Ovary (tissue), 9 donors: ENCODE data around the gene GNG14. TPM values are rescaled to one million over a fixed set of nuclear protein-coding genes. Genes with fewer than 3 reads are reported as not detected.

Source experiments
- DNase-seq, 5 donors: peaks; one replicate each; pipeline ENCODE4 v3.0.0-alpha.2; 2019 to 2020
- H3K27ac ChIP-seq, 2 donors: fragments of 200-600 bp; one replicate each; pipeline versions ENCODE4 v1.5.1 to v1.8.0; 2019 to 2022
- H3K27me3 ChIP-seq: fragments of 200-600 bp; one replicate; pipeline ENCODE4 v1.8.0; 2022
- H3K36me3 ChIP-seq: fragments of 200-600 bp; sonication (generic); one replicate; pipeline ENCODE4 v1.5.1; 2019
- H3K4me1 ChIP-seq: one replicate; pipeline ENCODE4 v1.8.1; 2013; ENCODE audit warnings: mild to moderate bottlenecking, moderate library complexity; ENCODE audit not compliant: insufficient read depth
- H3K4me3 ChIP-seq: fragments of 200-600 bp; sonication (generic); one replicate; pipeline ENCODE4 v1.5.1; 2017
- H3K9me3 ChIP-seq, 2 donors: fragments of 200-600 bp in 1 of 2; sonication (generic) in 1 of 2; one replicate each; pipeline versions ENCODE4 v1.5.1 to v1.8.1; 2013 to 2019; ENCODE audit warnings: mild to moderate bottlenecking in 1 of 2, moderate library complexity in 1 of 2
- EP300 ChIP-seq: sonication (generic); formaldehyde crosslinking; IDR thresholded peaks from one replicate; pipeline ENCODE4 v1.6.1; 2017; ENCODE audit warnings: antibody characterized with exemption
- POLR2A ChIP-seq: fragments of 450-650 bp; IDR thresholded peaks from one replicate; pipeline ENCODE4 v1.6.1; 2017; ENCODE audit warnings: antibody characterized with exemption, mild to moderate bottlenecking, moderate library complexity
- WGBS, 3 donors: extraction: QIAGEN DNeasy Blood & Tissue Kit in 1 of 3; methylation state at CpG; one replicate each; pipeline versions ENCODE4 v1.1.5 to v1.1.7; 2013 to 2017; 5-methylcytosine and 5-hydroxymethylcytosine counted together
- intact Hi-C, 4 donors: fragments of 100-400 bp; cut with DNase I; formaldehyde crosslinking; loops; one replicate each; pipeline versions ENCODE4 v1.11.0 to v1.15.1; 2022 to 2023
- polyA plus RNA-seq, 2 donors: library from polyadenylated mRNA; stranded (reverse); fragments of 200-250 nt in 1 of 2; fragments of 350-450 nt in 1 of 2; fragmentation: Illumina TruSeq in 1 of 2; extraction: RNeasy Lipid Tissue Mini Kit (QIAGEN cat#74804) in 1 of 2; gene quantifications; one replicate each; pipeline ENCODE4 v1.2.3, GENCODE V29; 2013 to 2014
- total RNA-seq, 7 donors: library from RNA; depleted of rRNA in 2 of 7; stranded (reverse); fragments of >200 nt in 2 of 7; fragmentation: NEBNext Ultra II Directional in 3 of 7; extraction: Animal tissue kit (Norgen Biotek cat#: 25700) in 3 of 7; gene quantifications; one replicate each; pipeline versions ENCODE4 v1.1.0 to v1.2.4, GENCODE V29; 2016 to 2023
- TF ChIP-seq, protein P1 (sequence below), 3 donors: fragments of 450-650 bp in 2 of 3; fragments of 200-600 bp in 1 of 3; IDR thresholded peaks; one replicate each; pipeline versions ENCODE4 v1.5.1 to v1.8.0; 2016 to 2022; ENCODE audit warnings: antibody characterized with exemption in 3 of 3, mild to moderate bottlenecking in 1 of 3
- donor health status: DM: no; HTN: no; CAD: no; lungs with moderate emphysema.
- donor health status: DM: no; HTN: no; CAD: no.
- donor health status: Bipolar disorder and iron deficiency.
- donor health status: DM: yes; HTN: yes; CAD: no.
- donor health status: DM: no; HTN: no; CAD: no.
- donor health status: DM: yes; HTN: yes; CAD: no.

Gene GNG14
- total and polyA plus RNA-seq, 9 donors, result not detected

DNA sequence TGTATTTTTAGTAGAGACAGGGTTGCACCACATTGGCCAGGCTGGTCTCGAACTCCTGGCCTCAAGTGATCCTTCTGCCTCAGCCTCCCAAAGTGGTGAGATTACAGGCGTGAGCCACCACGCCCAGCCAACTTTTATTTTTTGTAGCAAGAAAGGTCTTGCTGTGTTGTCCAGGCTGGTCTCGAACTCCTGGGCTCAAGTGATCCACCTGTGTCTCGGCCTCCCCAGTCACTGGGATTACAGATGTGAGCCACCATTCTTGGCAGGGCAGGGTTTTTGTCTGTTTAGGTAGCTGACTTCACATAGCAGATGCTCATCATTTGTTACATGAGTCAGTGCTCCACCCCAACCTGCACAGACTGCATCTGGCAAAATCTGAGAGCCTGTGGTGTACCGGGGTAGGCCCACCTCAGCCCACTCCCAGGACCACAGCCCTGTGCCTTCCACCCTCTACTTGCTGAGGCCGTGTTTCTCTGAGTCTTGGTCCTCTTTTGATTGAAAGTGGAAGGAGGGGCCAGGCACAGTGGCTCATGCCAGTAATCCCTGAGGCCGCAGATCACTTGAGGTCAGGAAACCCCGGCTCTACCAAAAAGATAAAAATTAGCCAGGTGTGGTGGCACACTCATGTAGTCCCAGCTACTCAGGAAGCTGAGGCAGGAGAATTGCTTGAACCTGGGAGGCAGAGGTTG is 40.1 kb downstream of the GNG14 start:
- no peaks in the 10 kb centered on the region for H3K27me3 ChIP-seq
- no peaks in the 10 kb centered on the region for H3K9me3 ChIP-seq
- H3K27ac ChIP-seq, result no peak overlapping the region
- WGBS, 3 donors, result 90 to 96% (median 92%) methylated on average over 9 of the region's 9 CpGs
- H3K4me1 ChIP-seq, result peaks cover 7% of the 10 kb centered on the region
- H3K36me3 ChIP-seq, result no peaks in the 10 kb centered on the region
- no peak for DNase-seq
- TF ChIP-seq, protein P1, sequence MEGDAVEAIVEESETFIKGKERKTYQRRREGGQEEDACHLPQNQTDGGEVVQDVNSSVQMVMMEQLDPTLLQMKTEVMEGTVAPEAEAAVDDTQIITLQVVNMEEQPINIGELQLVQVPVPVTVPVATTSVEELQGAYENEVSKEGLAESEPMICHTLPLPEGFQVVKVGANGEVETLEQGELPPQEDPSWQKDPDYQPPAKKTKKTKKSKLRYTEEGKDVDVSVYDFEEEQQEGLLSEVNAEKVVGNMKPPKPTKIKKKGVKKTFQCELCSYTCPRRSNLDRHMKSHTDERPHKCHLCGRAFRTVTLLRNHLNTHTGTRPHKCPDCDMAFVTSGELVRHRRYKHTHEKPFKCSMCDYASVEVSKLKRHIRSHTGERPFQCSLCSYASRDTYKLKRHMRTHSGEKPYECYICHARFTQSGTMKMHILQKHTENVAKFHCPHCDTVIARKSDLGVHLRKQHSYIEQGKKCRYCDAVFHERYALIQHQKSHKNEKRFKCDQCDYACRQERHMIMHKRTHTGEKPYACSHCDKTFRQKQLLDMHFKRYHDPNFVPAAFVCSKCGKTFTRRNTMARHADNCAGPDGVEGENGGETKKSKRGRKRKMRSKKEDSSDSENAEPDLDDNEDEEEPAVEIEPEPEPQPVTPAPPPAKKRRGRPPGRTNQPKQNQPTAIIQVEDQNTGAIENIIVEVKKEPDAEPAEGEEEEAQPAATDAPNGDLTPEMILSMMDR (IDR thresholded peaks at IDR 0.05), result no peak
- no peak for TF ChIP-seq EP300
- no peak for TF ChIP-seq POLR2A
- intact Hi-C loops, result no loop called here
- no peak overlapping the region for H3K4me3 ChIP-seq

DNA sequence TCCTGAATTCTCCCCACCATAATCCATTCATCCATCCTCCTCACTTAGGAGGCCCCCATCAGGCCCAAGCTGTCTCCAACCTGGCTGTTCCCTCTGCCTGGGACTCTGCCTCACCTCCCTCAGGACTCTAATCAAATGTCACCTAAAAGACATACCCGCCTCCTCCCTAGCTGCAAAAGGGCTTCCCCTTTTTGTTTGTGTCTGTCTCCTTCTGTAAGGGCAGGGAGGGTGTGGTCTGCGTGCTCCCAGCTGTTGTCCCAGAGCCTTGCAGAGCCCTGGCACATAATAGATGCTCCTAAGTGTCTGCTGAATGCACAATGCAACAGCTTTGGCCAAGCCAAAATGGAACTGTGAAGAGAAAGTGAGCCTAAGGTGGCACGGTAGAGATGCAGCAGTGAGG is 42.3 kb downstream of the GNG14 start:
- no peak overlapping the region for H3K27ac ChIP-seq
- no peak for DNase-seq
- H3K4me1 ChIP-seq, result peaks cover 11% of the 10 kb centered on the region
- intact Hi-C loops, result no loop called here
- H3K36me3 ChIP-seq, result no peaks in the 10 kb centered on the region
- TF ChIP-seq EP300, result no peak
- TF ChIP-seq POLR2A, result no peak
- TF ChIP-seq, protein P1 (IDR thresholded peaks at IDR 0.05), result no peak
- H3K9me3 ChIP-seq, result no peaks in the 10 kb centered on the region
- WGBS, 3 donors, result 64 to 81% (median 65%) methylated on average over 3 of the region's 3 CpGs
- H3K27me3 ChIP-seq, result no peaks in the 10 kb centered on the region
- H3K4me3 ChIP-seq, result no peak overlapping the region

GRCh38 chr19:12731337-12731736 is 43.5 kb downstream of the GNG14 start:
- no peak for TF ChIP-seq POLR2A
- TF ChIP-seq, protein P1 (IDR thresholded peaks at IDR 0.05), result no peak
- TF ChIP-seq EP300, result no peak
- H3K9me3 ChIP-seq, result no peaks in the 10 kb centered on the region
- no peak overlapping the region for H3K27ac ChIP-seq
- no peak overlapping the region for H3K4me3 ChIP-seq
- no peaks in the 10 kb centered on the region for H3K36me3 ChIP-seq
- 84 to 88% (median 88%) methylated on average over 23 to 24 of the region's 24 CpGs for WGBS, 3 donors
- intact Hi-C loops, result no loop called here
- no peaks in the 10 kb centered on the region for H3K27me3 ChIP-seq
- DNase-seq, result no peak
- H3K4me1 ChIP-seq, result peaks cover 11% of the 10 kb centered on the region

GRCh38 chr19:12733369-12734214 is 45.8 kb downstream of the GNG14 start:
- H3K27ac ChIP-seq, result peak overlapping the region; percentile 66 to 88
- 1 to 2% (median 2%) methylated on average over 15 of the region's 15 CpGs for WGBS, 3 donors
- DNase-seq, result no peak
- intact Hi-C loops, result no loop called here
- H3K27me3 ChIP-seq, result no peaks in the 10 kb centered on the region
- H3K4me1 ChIP-seq, result peaks cover 17% of the 10 kb centered on the region
- H3K4me3 ChIP-seq, result peak overlapping the region; percentile 78
- H3K36me3 ChIP-seq, result no peaks in the 10 kb centered on the region
- no peaks in the 10 kb centered on the region for H3K9me3 ChIP-seq
- TF ChIP-seq, protein P1 (IDR thresholded peaks at IDR 0.05), result no peak
- no peak for TF ChIP-seq EP300
- TF ChIP-seq POLR2A, result no peak
